NT2/D1 (cell line): ENCODE data around the gene KIAA0513.
"Not testable (repeated sequence)": the region's sequence is repeated elsewhere in the genome, so short reads cannot be mapped to it uniquely, and the experiment has no call there.

Experiments
- DNase-seq: peaks from one replicate; pipeline ENCODE4 v3.0.0-alpha.2; 2011; ENCODE audit warnings: low read depth, low spot score
- H3K27me3 ChIP-seq: 2 replicates; pipeline ENCODE4 v1.6.0; 2011; ENCODE audit warnings: mild to moderate bottlenecking; ENCODE audit not compliant: insufficient read length, insufficient read depth
- H3K36me3 ChIP-seq: 2 replicates; pipeline ENCODE4 v1.6.1; 2011; ENCODE audit warnings: mild to moderate bottlenecking, low read length, mixed read lengths; ENCODE audit not compliant: insufficient read depth, insufficient read length
- H3K4me1 ChIP-seq: 2 replicates; pipeline ENCODE4 v1.5.1; 2011; ENCODE audit not compliant: insufficient read depth, insufficient read length
- H3K4me3 ChIP-seq: 2 replicates; pipeline ENCODE4 v1.5.1; 2011; ENCODE audit warnings: low read depth; ENCODE audit not compliant: insufficient read length
- H3K9ac ChIP-seq: 2 replicates; pipeline ENCODE4 v1.6.0; 2011; ENCODE audit warnings: low read depth; ENCODE audit not compliant: insufficient read length
- H3K9me3 ChIP-seq: 2 replicates; pipeline ENCODE4 v1.5.1; 2011; ENCODE audit warnings: mild to moderate bottlenecking, low read length; ENCODE audit not compliant: insufficient read depth
- SUZ12 ChIP-seq: IDR thresholded peaks from 2 replicates; pipeline ENCODE4 v1.6.1; 2011; ENCODE audit not compliant: insufficient read length, insufficient read depth; ENCODE audit errors: extremely low read depth
- YY1 ChIP-seq: IDR thresholded peaks from 2 replicates; pipeline ENCODE4 v1.6.1; 2011; ENCODE audit not compliant: insufficient read length, insufficient read depth
- ZNF274 ChIP-seq: IDR thresholded peaks from 2 replicates; pipeline ENCODE4 v1.6.1; 2011; ENCODE audit warnings: mild to moderate bottlenecking, low read depth, low read length

The KIAA0513 gene

DNA sequence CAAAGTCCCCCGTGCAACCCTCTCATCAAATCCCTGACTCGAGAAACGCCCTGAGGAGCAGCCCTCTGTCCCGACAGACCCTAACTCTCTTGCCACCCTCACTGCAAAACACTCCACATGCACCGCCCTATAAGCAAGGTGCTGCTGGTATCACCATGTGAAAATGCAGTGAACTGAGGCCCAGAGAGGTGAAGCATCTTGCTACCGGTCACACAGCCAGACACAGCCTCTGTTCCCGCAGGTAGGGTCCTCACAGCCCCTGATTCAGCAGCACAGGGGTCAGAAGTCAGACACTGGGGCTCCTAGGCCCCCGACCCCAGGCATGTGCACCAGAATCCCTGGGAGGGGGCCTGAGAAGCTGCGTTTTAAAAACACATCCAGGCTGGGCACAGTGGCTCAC is 83.6 kb downstream of the KIAA0513 start:
- H3K36me3 ChIP-seq: no peaks in the 10 kb centered on the region
- no peaks in the 10 kb centered on the region for H3K9me3 ChIP-seq
- H3K9ac ChIP-seq: no peak overlapping the region
- no peak for TF ChIP-seq ZNF274
- TF ChIP-seq SUZ12: no peak
- no peak for TF ChIP-seq YY1
- no peak for DNase-seq
- peaks cover 10% of the 10 kb centered on the region for H3K4me1 ChIP-seq
- no peak overlapping the region for H3K4me3 ChIP-seq
- peaks cover 5% of the 10 kb centered on the region for H3K27me3 ChIP-seq

DNA sequence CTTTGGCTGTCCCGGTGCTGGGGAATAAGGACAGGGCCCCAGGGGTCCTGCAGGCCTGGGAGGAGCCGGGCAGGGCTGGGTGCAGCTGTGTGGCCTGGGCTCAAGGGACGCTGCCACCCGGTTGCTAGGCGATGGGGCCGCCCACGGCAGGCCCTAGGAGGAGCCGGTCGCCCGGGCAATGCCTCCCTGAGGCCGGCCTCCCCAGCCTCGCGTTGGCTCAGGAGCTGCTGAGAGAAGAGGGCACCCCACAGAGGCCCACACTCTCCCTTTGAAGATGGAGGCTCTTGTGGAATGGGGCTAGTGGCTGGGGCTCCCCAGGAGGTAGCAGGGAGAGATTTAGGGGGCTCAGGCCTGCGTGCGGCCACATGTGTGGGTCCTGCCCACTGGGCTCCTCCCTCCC is 84.8 kb downstream of the KIAA0513 start, which contains the start of gene CIBAR2:
Gene CIBAR2, minus strand, starts transcription at position 109 of the 400 bp plus-strand sequence. CDS start 120 bp downstream, outside the sequence.
- H3K9me3 ChIP-seq: no peaks in the 10 kb centered on the region
- H3K27me3 ChIP-seq: peaks cover 5% of the 10 kb centered on the region
- no peak for TF ChIP-seq YY1
- no peak for TF ChIP-seq SUZ12
- TF ChIP-seq ZNF274: no peak
- peak within 1 kb of the TSS; percentile 47 for H3K9ac ChIP-seq
- no peak for DNase-seq
- H3K4me3 ChIP-seq: no peak within 1 kb of the TSS
- peaks cover 10% of the 10 kb centered on the region for H3K4me1 ChIP-seq
- no peaks in the 10 kb centered on the region for H3K36me3 ChIP-seq

DNA sequence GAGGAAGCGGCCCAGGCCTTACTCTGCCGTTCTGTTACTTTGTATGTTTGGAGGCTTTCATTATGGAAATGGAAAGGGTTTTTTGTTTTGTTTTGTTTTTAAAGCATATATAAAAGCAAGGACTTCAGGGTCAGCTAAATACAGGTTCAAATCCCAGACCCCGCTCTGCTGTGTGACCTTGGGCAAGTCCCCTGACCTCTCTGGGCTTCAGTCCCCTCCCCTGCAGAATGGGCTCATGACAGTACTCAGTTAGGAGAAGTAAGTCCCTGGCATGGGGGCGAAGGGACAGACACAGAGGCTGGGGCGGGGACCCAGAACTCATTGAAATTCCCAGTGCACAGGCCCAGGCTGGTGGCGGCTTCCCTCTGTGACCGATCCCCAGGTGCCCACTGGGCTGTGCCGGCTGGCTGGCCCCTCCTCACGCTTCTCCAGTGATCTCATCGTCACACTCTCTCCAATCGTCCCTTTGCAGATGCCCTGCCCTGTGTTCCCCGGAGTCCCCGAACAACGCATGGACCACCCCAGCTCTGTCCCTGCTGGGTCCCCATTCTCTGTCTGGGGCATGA is 85.7 kb downstream of the KIAA0513 start:
- H3K9me3 ChIP-seq: peaks cover 7% of the 10 kb centered on the region; the same call in 1 of the 2 replicates
- TF ChIP-seq ZNF274 (no peak), SUZ12 (no peak), YY1 (no peak)
- H3K9ac ChIP-seq: no peak overlapping the region
- no peaks in the 10 kb centered on the region for H3K36me3 ChIP-seq
- DNase-seq: no peak
- H3K4me1 ChIP-seq: peaks cover 10% of the 10 kb centered on the region
- H3K27me3 ChIP-seq: no peaks in the 10 kb centered on the region
- no peak overlapping the region for H3K4me3 ChIP-seq

DNA sequence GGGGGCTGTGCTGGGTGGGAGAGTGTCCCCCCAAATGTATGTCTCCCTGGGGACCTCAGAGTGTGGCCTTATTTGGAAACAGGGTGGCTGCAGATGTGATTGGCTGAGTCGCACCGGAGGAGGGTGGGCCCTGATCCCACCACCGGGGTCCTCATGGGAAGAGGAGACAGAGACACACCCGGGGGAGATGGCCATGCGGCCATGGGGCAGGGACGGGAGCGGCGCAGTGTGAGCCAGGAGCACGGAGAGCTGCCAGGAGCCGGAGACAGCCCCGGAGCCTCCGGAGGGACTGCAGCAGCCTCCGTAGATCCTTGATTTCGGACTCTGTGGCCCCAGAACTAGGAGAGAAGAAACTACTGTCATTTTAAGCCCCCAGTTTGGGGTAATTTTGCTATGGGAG is 86.3 kb downstream of the KIAA0513 start:
- H3K4me1 ChIP-seq: peaks cover 10% of the 10 kb centered on the region
- H3K36me3 ChIP-seq: no peaks in the 10 kb centered on the region
- no peaks in the 10 kb centered on the region for H3K27me3 ChIP-seq
- H3K9ac ChIP-seq: no peak overlapping the region
- no peak overlapping the region for H3K4me3 ChIP-seq
- peaks cover 11% of the 10 kb centered on the region; the same call in 1 of the 2 replicates for H3K9me3 ChIP-seq
- no peak for DNase-seq
- TF ChIP-seq SUZ12: no peak
- TF ChIP-seq YY1: no peak
- TF ChIP-seq ZNF274: no peak

DNA sequence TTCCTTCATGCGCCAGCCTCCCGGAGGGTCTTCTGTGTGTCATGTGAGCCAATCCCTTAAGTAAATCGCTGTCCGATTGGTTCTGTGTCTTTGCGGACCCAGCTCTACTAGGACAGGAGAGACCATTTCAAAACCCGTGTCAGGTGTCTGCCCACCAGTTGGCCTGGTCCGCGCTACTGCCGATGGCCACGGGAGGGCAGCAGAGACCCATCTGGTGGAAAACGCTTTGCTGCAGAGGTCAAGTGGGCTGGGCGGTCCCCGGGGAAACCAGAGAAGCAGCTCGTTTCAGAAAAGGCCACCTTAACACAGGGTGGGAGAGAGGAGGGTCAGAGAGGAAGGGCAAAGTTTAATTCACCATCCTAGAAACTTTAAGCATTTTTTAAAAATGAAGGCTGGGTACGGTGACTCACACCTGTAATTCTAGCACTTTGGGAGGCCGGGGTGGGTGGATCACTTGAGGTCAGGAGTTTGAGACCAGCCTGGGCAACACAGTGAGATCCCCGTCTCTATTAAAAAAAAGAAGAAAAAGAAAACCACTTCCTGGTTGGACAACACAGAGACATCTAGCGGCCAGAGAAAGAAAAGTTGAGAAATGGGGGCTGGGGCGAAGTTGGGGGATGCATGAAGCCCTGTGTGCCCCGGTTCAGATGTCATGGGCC is 87.4 kb downstream of the KIAA0513 start:
- Histone ChIP-seq H3K27me3 (no peaks in the 10 kb centered on the region), H3K9ac (no peak overlapping the region), H3K36me3 (no peaks in the 10 kb centered on the region), H3K4me3 (no peak overlapping the region), H3K4me1 (peaks cover 10% of the 10 kb centered on the region), H3K9me3 (peaks cover 11% of the 10 kb centered on the region; the same call in 1 of the 2 replicates)
- no peak for TF ChIP-seq ZNF274
- TF ChIP-seq YY1: no peak
- no peak for TF ChIP-seq SUZ12
- peak; percentile 84 for DNase-seq

DNA sequence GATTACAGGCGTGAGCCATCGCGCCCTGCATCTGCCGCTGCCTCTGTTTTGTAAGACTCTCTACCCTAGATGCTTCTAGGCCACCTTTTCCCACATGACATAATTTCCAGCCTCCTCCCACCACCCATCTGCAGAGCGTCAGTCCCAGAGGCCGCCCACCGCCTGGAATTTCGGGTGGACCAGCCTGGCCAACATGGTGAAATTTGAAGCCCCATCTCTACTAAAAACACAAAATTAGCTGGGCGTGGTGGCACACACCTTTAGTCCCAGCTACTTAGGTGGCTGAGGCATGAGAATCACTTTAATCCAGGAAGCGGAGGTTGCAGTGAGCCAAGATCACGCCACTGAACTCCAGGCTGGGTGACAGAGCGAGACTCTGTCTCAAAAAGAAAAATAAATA is 89.8 kb downstream of the KIAA0513 start:
- H3K4me3 ChIP-seq: no peak overlapping the region

DNA sequence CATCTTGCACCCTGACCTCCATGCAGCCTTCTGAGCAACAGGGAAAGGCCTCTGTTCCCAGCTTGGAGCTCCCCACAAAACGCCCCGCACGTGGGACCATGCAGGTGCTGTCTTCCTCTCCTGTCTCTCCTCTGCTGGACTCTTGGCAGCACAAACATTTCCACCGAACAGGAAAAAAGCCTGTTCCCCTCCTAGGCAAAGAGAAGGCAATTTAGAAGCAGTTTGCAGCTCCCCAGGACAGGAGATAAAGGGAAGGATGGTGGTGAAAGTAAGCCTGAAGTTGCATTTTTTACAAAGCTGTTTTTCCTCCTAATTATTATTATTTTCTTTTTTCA is 92.4 kb downstream of the KIAA0513 start:
- Histone ChIP-seq H3K4me1 (peaks cover 9% of the 10 kb centered on the region), H3K9me3 (peaks cover 13% of the 10 kb centered on the region; the same call in 1 of the 2 replicates), H3K36me3 (no peaks in the 10 kb centered on the region), H3K9ac (peak overlapping the region; percentile 67), H3K4me3 (no peak overlapping the region), H3K27me3 (peaks cover 5% of the 10 kb centered on the region)
- DNase-seq: no peak
- no peak for TF ChIP-seq SUZ12

More for the DNA sequence above, 89.8 kb downstream of the KIAA0513 start:
- H3K4me1 ChIP-seq: peaks cover 7% of the 10 kb centered on the region
- no peaks in the 10 kb centered on the region for H3K27me3 ChIP-seq
- peaks cover 11% of the 10 kb centered on the region; the same call in 1 of the 2 replicates for H3K9me3 ChIP-seq
- TF ChIP-seq SUZ12: no peak
- no peak for TF ChIP-seq ZNF274
- TF ChIP-seq YY1: no peak
- DNase-seq: no peak
- no peaks in the 10 kb centered on the region for H3K36me3 ChIP-seq
- no peak overlapping the region for H3K9ac ChIP-seq

DNA sequence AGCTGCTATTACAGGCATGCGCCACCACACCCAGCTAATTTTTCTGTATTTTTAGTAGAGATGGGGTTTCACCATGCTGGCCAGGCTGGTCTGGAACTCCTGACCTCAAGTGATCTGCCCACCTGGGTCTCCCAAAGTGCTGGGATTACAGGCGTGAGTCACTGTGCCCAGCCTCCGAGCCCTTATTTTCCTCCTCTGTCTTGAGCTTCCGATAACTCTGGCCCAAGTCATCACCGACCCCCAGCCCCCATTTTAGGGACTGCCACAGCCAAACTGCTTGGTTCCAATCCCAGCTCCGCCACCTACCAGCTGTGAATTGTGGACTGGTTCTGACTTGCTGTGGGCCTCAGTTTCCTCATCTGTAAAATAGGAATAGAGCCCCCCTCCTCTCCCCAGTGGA is 95.8 kb downstream of the KIAA0513 start:
- H3K9me3 ChIP-seq, DNase-seq, H3K36me3 ChIP-seq, H3K27me3 ChIP-seq: not testable (repeated sequence)
- Histone ChIP-seq H3K4me1 (peaks cover 15% of the 10 kb centered on the region), H3K9ac (peak overlapping the region; percentile 76), H3K4me3 (peak overlapping the region; percentile 6)
